HG03175 (cell line): ENCODE results near the gene TNFRSF19.
"Not testable (repeated sequence)": the region's sequence is repeated elsewhere in the genome, so short reads cannot be mapped to it uniquely, and the experiment has no call there.

Experiments used
- ATAC-seq: cut with Tn5 transposase; IDR thresholded peaks from one replicate; pipeline ENCODE4 v1.9.1; 2021; ENCODE audit warnings: mild to moderate bottlenecking, moderate library complexity; ENCODE audit not compliant: unreplicated experiment

The TNFRSF19 gene

GRCh38 chr13:23652909-23653726, 82.9 kb downstream of the TNFRSF19 start:
- no peak for ATAC-seq

DNA sequence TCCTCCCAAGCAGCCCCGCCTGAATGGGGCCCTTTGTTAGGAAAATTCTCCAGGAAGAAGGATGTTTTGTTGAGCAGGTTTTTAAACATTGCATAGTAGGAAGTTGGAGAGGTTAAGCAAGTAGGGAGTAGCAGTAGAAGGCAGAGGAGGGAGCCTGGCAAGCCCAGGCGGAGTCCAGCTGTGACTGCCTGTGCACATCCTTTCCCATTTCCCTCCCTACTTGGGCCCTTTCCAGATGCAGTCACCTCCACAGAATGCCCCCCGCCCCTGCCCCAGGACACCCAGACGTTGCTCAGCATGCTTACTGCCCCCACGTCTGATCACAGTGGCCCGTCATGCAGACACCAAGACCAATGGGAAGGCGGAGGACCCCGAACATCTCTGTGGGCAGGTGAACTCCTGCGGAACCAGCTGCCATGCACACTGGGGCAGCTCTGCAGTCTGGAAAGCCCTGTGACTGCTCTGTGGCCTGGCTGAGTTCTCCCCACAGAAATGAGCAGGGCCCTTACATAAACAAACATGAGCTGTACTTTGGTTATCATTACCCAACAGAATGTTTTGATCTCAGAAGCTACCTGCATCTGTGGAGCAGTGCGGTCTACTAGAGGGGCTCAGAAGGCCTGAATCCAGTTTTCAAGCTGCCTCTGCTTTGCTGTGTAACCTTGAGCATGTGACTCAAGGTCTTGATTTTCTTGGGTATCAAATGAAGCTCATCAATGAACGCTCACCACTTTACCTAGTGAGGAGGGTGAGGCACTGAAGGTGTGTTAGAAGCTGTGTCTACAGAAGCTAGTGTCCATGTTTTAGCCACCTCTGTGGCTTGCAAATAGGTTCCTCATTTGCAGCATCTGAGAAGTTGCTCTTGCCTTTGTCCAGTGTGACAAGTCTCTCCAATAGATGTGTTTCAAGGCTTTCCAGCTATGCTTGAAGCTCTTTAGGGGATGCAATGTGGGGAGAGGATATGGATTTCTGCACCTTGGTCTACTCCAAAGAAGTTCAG, 84.2 kb downstream of the TNFRSF19 start:
- ATAC-seq: no peak

GRCh38 chr13:23655321-23655720, 85.1 kb downstream of the TNFRSF19 start:
- no peak for ATAC-seq

DNA sequence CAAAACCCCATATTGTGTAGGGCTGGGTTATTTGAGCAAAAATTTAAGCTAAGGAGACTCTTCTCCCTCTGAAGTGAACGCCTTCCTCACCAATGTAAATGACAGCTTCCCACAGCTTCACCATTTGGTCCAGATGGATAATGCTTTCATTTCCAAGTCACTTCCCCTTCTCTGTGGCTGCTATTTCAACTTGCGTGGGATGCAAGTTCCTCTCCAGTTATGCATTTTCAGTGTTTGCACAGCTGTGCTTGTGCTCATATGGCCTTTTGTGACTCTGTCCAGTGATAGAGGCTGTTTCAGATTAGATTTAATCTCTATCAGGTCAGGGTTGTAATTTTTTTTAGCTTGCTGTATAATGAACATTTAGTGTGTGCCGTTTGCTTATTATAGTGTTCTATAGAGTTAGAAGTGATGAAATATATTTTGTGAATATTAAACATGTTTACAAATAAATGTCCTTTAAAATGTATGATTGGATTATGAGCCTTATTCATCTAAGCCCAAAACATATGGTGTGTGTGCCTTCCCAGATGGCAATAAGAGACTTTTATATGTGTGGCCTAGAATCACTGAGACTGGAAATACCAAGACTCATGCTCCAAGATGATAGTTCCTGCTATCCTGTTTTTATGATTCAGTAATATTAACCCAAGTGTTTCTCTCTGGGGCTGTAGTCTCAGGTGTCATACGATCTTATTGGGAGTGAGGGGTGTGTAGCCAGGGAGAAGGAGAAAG, 86.6 kb downstream of the TNFRSF19 start:
- ATAC-seq: no peak

GRCh38 chr13:23658929-23659541, 88.8 kb downstream of the TNFRSF19 start:
- no peak for ATAC-seq

DNA sequence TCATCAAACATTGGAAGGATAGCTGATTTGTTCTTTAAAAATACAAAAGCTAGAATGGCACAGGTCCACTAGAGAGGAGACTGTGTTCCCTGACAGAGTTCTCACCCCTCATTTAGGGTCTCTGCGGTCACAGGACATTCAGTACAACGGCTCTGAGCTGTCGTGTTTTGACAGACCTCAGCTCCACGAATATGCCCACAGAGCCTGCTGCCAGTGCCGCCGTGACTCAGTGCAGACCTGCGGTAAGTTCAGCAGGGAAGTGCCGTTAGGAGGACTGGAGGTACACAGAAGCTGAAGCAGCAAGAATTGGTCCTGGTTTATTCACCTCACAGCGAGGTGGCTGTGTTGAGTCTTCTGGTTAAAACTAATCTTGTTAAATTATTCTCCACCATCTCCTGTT, 90.0 kb downstream of the TNFRSF19 start:
- ATAC-seq: no peak

DNA sequence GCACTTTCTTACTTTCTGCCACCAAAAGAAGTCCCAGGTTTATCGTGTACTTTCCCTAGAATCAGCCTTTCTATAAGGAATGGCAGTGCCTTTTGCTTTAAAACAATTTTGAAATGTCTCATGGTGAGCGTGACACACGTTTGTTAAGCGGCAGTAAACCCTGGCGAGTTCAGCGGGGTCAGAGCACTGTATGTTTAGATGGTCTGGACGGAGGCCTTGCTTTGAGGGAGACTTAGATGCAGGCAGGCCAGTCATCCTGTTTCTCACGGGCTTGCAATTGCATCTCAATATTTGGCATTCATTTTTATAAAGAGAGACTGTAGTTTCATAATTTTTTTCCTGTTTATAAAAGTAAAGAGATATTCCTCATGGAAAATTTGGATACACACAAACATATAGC, 96.4 kb downstream of the TNFRSF19 start:
- ATAC-seq: no peak

GRCh38 chr13:23667750-23668149, 97.5 kb downstream of the TNFRSF19 start:
- no peak for ATAC-seq

- ATAC-seq: no peak
These were observed 98.3 kb downstream of the TNFRSF19 start for GRCh38 chr13:23668562-23668961.

DNA sequence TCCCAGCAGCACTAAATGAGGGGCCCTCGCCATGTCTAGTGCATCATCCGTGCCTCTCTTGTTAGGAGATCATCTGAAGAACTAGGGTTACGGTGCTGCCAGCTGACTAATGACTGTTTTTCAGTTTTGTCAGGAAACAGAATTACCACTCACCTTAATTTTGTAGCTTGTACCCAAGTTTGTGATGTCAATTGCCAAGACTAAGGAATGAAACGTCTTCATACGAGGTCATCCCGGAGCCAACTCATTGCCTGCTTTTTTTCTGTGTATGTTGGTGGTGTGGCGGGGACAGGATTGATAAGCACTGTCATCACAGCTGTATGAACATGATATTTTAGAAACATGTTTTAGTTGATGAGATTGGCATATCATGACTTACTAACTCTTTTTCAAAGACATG, 100.6 kb downstream of the TNFRSF19 start:
- ATAC-seq: no peak

DNA sequence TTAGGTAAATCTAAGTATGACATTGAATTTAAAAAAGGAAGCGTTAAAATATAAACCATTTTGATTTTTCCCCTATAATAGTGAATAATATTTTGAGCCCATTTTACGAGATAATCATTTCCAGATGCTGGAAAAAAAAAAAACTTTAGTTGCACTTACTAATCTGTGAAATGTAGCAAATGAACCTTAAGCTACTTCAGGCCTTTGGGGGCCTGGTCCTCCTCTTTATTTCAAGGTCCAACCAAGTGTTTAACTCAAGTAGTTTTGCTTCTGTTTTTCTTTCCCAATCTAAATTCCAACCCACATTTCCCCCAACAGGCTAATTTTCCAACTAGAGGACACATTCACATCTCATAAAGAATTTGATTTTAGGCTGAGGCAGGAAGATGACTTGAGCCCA, 101.2 kb downstream of the TNFRSF19 start:
- ATAC-seq: no peak

- no peak for ATAC-seq
These were observed 101.7 kb downstream of the TNFRSF19 start for GRCh38 chr13:23671897-23672296.

DNA sequence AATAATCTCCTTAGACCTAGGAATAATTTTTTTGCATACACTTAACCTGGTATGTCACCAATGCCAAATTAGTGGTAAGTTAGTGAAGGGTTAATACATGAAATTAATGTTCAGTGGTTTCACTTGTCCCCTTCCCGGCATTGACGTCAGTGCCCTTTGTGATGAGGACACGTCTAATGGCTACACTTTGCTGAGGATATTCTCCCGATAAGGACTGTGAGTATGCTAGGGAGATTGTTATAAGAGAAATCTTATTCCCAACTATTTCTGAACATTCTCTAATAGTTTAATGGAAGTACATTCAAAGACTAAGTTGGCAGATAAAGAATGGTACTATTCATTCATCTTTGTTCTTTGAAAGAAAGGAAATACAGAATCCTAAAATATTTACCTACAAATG, 102.4 kb downstream of the TNFRSF19 start:
- ATAC-seq: no peak

DNA sequence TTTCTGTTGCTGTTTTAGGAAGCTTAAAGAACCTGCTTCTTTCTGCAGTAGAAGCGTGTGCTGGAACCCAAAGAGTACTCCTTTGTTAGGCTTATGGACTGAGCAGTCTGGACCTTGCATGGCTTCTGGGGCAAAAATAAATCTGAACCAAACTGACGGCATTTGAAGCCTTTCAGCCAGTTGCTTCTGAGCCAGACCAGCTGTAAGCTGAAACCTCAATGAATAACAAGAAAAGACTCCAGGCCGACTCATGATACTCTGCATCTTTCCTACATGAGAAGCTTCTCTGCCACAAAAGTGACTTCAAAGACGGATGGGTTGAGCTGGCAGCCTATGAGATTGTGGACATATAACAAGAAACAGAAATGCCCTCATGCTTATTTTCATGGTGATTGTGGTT, 103.1 kb downstream of the TNFRSF19 start:
- no peak for ATAC-seq

DNA sequence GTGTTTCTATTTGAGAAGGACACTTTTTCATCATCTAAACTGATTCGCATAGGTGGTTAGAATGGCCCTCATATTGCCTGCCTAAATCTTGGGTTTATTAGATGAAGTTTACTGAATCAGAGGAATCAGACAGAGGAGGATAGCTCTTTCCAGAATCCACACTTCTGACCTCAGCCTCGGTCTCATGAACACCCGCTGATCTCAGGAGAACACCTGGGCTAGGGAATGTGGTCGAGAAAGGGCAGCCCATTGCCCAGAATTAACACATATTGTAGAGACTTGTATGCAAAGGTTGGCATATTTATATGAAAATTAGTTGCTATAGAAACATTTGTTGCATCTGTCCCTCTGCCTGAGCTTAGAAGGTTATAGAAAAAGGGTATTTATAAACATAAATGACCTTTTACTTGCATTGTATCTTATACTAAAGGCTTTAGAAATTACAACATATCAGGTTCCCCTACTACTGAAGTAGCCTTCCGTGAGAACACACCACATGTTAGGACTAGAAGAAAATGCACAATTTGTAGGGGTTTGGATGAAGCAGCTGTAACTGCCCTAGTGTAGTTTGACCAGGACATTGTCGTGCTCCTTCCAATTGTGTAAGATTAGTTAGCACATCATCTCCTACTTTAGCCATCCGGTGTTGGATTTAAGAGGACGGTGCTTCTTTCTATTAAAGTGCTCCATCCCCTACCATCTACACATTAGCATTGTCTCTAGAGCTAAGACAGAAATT, 103.8 kb downstream of the TNFRSF19 start:
- ATAC-seq: no peak

DNA sequence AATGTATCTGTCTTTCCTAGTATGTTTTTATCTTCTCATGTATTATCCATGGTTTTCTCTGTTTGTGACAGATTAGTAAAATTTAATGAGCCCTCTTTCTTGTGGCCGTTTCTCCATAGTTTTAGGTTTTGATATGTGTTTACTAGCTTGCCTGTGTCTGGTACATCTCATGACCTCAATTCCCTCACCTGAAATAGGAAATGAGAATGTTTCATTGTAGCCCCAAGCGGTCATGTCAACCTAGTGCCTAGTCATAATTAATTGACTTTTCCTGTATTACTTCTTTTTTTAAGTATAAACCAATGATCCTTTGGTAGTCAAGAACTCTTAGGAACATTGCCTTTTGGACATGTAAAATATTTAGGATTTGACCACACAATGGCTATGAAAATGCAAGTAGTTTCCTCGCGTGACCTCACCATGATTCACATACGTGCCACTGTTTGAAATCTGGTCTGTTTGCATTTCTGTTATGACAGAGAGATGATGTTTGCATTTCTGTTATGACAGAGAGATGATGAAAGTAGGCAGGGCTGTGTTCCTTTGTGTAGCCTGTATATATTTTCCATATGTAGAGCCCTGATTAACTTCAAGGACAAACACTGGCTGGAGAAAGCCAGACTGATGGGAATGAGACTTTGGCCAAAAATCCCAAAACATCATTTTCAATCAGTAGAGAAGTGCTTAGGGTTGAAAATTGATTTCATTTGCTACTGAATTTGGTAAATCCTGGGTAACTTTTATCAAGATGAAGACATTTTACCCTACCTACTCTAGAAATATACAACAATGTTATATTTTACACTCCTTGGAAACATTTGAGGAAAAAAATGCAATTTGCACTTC, 104.8 kb downstream of the TNFRSF19 start:
- ATAC-seq: no peak

DNA sequence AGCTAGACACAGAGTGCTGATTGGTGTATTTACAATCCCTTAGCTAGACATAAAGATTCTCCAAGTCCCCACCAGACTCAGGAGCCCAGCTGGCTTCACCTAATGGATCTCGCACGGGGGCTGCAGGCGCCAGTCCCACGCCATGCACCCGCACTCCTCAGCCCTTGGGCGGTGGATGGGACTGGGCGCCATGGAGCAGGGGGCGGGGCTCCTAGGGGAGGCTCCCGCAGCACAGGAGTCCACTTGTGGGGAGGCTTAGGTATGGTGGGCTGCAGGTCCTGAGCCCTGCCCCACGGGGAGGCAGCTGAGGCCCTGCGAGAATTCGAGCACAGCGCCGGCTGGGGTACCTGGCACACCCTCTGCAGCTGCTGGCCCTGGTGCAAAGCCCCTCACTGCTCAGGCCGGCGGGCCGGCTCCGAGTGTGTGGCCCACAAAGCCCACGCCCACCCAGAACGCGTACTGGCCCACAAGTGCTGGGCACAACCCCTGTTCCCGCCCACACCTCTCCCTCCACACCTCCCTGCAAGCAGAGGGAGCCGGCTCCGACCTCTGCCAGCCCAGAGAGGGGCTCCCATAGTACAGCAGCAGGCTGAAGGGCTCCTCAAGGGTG, 107.6 kb downstream of the TNFRSF19 start:
- not testable (repeated sequence) for ATAC-seq

DNA sequence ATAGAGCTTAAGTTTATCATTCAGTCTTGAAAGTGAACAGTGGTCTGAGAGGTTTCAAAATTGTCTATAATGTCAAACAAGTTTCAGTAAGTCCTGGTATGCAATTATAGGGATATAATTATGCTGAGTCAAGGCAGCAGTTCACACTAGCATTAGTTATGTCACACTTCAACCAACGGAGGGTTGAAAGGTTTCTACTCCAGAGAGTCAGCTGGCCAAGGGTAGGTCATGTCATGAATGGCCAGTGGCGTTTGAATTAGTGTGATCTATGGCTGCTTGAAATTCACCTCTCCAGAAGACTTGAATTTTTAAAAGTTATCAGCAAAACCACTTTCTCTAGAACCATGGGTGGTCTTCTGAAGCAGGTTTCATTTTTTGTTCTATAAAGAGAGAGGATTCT, 108.6 kb downstream of the TNFRSF19 start:
- no peak for ATAC-seq

- ATAC-seq: no peak
These were observed 109.0 kb downstream of the TNFRSF19 start for GRCh38 chr13:23679220-23679619.
